Thoracic aorta (tissue), 2 donors: ENCODE measurements around the gene NAV3. TPM values are rescaled to one million over a fixed set of nuclear protein-coding genes. Genes with fewer than 3 reads are reported as not detected.

ENCODE experiments used
- ATAC-seq: fragments of 150-250 bp; one replicate; pipeline ENCODE4 v1.8.0; 2017; ENCODE audit warnings: low read depth; ENCODE audit not compliant: insufficient number of reproducible peaks, low FRiP score
- DNase-seq: peaks from one replicate; pipeline ENCODE4 v3.0.0-alpha.2; 2020; ENCODE audit warnings: low spot score
- H3K27ac ChIP-seq, 2 donors: fragments of 200-600 bp; sonication (generic); 1 replicate in 1 of 2; 2 replicates in 1 of 2; pipeline ENCODE4 v1.5.1; 2016; ENCODE audit warnings: mild to moderate bottlenecking in 2 of 2, moderate library complexity in 2 of 2
- H3K27me3 ChIP-seq: fragments of 200-600 bp; sonication (generic); replicated peaks from 2 replicates; pipeline ENCODE4 v1.6.0; 2016; ENCODE audit warnings: mild to moderate bottlenecking; ENCODE audit not compliant: insufficient read depth
- H3K36me3 ChIP-seq: fragments of 200-600 bp; sonication (generic); one replicate; pipeline ENCODE4 v1.5.1; 2016
- H3K4me1 ChIP-seq, 2 donors: fragments of 200-600 bp; sonication (generic); 1 replicate in 1 of 2; 2 replicates in 1 of 2; pipeline versions ENCODE4 v1.5.1 to v1.6.0; 2016; ENCODE audit warnings: low read depth in 2 of 2, mild to moderate bottlenecking in 1 of 2; ENCODE audit not compliant: control insufficient read depth in 1 of 2
- H3K4me3 ChIP-seq: fragments of 200-600 bp; sonication (generic); 2 replicates; pipeline ENCODE4 v1.5.1; 2016; ENCODE audit warnings: mild to moderate bottlenecking
- H3K9me3 ChIP-seq: fragments of 200-600 bp; sonication (generic); 2 replicates; pipeline ENCODE4 v1.5.1; 2016
- CTCF ChIP-seq: fragments of 200-600 bp; sonication (generic); IDR thresholded peaks from one replicate; pipeline ENCODE4 v1.5.1; 2019; ENCODE audit warnings: antibody characterized with exemption
- total RNA-seq, 2 donors: library from RNA; depleted of rRNA; stranded (reverse); fragments of >200 nt; gene quantifications; one replicate each; pipeline versions ENCODE4 v1.1.0 to v1.2.3, GENCODE V29; 2016

Gene NAV3
- total RNA-seq, 2 donors from 2014 or later = 9.3 to 11.6 TPM

GRCh38 chr12:78128211-78128610 is 297.5 kb downstream of the NAV3 start:
- no peak for TF ChIP-seq CTCF
- Histone ChIP-seq H3K36me3 (no peaks in the 10 kb centered on the region), H3K9me3 (no peaks in the 10 kb centered on the region), H3K4me3 (no peak overlapping the region), H3K27me3 (no peaks in the 10 kb centered on the region), H3K4me1 (no peaks in the 10 kb centered on the region), H3K27ac (no peak overlapping the region)
- ATAC-seq (no peak), DNase-seq (no peak)

- Histone ChIP-seq H3K4me1 (no peaks in the 10 kb centered on the region), H3K27ac (no peak overlapping the region), H3K9me3 (no peaks in the 10 kb centered on the region), H3K36me3 (no peaks in the 10 kb centered on the region), H3K4me3 (no peak overlapping the region), H3K27me3 (no peaks in the 10 kb centered on the region)
- no peak for TF ChIP-seq CTCF
- DNase-seq = no peak
- ATAC-seq = no peak
Measured at GRCh38 chr12:78143717-78144116, 313.0 kb downstream of the NAV3 start.

- Histone ChIP-seq H3K27me3 (no peaks in the 10 kb centered on the region), H3K9me3 (no peaks in the 10 kb centered on the region), H3K36me3 (no peaks in the 10 kb centered on the region), H3K4me1 (no peaks in the 10 kb centered on the region), H3K4me3 (no peak overlapping the region), H3K27ac (no peak overlapping the region)
- TF ChIP-seq CTCF = no peak
- ATAC-seq = no peak
- DNase-seq = no peak
Measured at GRCh38 chr12:78145398-78145797, 314.7 kb downstream of the NAV3 start.

- TF ChIP-seq CTCF = peak; percentile 54
- no peaks in the 10 kb centered on the region for H3K4me1 ChIP-seq
- ATAC-seq = no peak
Measured at GRCh38 chr12:78146365-78146772, 315.7 kb downstream of the NAV3 start.

GRCh38 chr12:78149459-78149858 is 318.8 kb downstream of the NAV3 start:
- ATAC-seq (no peak), DNase-seq (no peak)
- no peaks in the 10 kb centered on the region for H3K4me1 ChIP-seq
- no peak overlapping the region for H3K4me3 ChIP-seq
- H3K9me3 ChIP-seq = no peaks in the 10 kb centered on the region
- TF ChIP-seq CTCF = no peak
- H3K36me3 ChIP-seq = no peaks in the 10 kb centered on the region
- H3K27me3 ChIP-seq = no peaks in the 10 kb centered on the region
- H3K27ac ChIP-seq = no peak overlapping the region

More at GRCh38 chr12:78146365-78146772, 315.7 kb downstream of the NAV3 start:
- Histone ChIP-seq H3K4me3 (no peak overlapping the region), H3K9me3 (no peaks in the 10 kb centered on the region), H3K36me3 (no peaks in the 10 kb centered on the region), H3K27me3 (no peaks in the 10 kb centered on the region), H3K27ac (no peak overlapping the region)
- DNase-seq = no peak
